SKM-1 treated with dmso at 0.1 percent for 144 hours (cell line): ENCODE results near the gene CARS2.
"Not testable (repeated sequence)": the region's sequence is repeated elsewhere in the genome, so short reads cannot be mapped to it uniquely, and the experiment has no call there.

ENCODE experiments used
- DNase-seq: peaks from one replicate; lab custom pipeline; 2025; ENCODE audit not compliant: unreplicated experiment; lab: John Stamatoyannopoulos, UW

Gene CARS2

GRCh38 chr13:110638814-110639806, 66.8 kb downstream of the CARS2 start:
- no peak for DNase-seq

- DNase-seq, result no peak
Observed at GRCh38 chr13:110638257-110638656, 67.7 kb downstream of the CARS2 start.

GRCh38 chr13:110637747-110638146, 68.2 kb downstream of the CARS2 start:
- DNase-seq, result no peak

- DNase-seq, result no peak
Observed at GRCh38 chr13:110637275-110637674, 68.6 kb downstream of the CARS2 start.

GRCh38 chr13:110636701-110637201, 69.2 kb downstream of the CARS2 start:
- DNase-seq, result no peak

- DNase-seq, result no peak
Observed at GRCh38 chr13:110636053-110636475, 69.9 kb downstream of the CARS2 start.

- DNase-seq, result no peak
Observed at GRCh38 chr13:110635405-110636002, 70.4 kb downstream of the CARS2 start.

GRCh38 chr13:110634558-110634957, 71.4 kb downstream of the CARS2 start:
- DNase-seq, result no peak

- DNase-seq, result no peak
Observed at GRCh38 chr13:110633776-110634175, 72.1 kb downstream of the CARS2 start.

- DNase-seq, result not testable (repeated sequence)
Observed at GRCh38 chr13:110632255-110632654, 73.7 kb downstream of the CARS2 start.

GRCh38 chr13:110630566-110631119, 75.3 kb downstream of the CARS2 start:
- no peak for DNase-seq

GRCh38 chr13:110629735-110630134, 76.2 kb downstream of the CARS2 start:
- no peak for DNase-seq

- no peak for DNase-seq
Observed at GRCh38 chr13:110628952-110629701, 76.8 kb downstream of the CARS2 start.

- DNase-seq, result no peak
Observed at GRCh38 chr13:110628477-110628793, 77.5 kb downstream of the CARS2 start.

GRCh38 chr13:110627761-110628476, 78.0 kb downstream of the CARS2 start:
- no peak for DNase-seq

GRCh38 chr13:110627351-110627750, 78.6 kb downstream of the CARS2 start:
- DNase-seq, result no peak

GRCh38 chr13:110626521-110626920, 79.4 kb downstream of the CARS2 start:
- no peak for DNase-seq

GRCh38 chr13:110625771-110626321, 80.1 kb downstream of the CARS2 start:
- no peak for DNase-seq

GRCh38 chr13:110624766-110625756, 80.9 kb downstream of the CARS2 start:
- DNase-seq, result no peak
